HepG2 (cell line): ENCODE data around the gene DSCAM. TPM values are rescaled to one million over a fixed set of nuclear protein-coding genes. Genes with fewer than 3 reads are reported as not detected.

Source experiments
- ATAC-seq: fragments of 200-7000 bp; cut with Tn5 transposase; 3 replicates; pipeline ENCODE4 v1.9.1; 2020; ENCODE audit warnings: mild to moderate bottlenecking, moderate library complexity
- BruUV-seq: library from RNA; stranded (reverse); fragments of 400-500 nt; replicated peaks from 2 replicates; lab custom pipeline; 2021; lab: Mats Ljungman, UMichigan
- CTCF ChIA-PET: fragments of 300-600 bp; formaldehyde crosslinking; extraction: SDS; loops from one replicate; lab custom pipeline; 2021; ENCODE audit warnings: low total read pairs, inconsistent platforms, low intra/inter-chr PET ratio; lab: Yijun Ruan, JAX
- POLR2A ChIA-PET: fragments of 350-600 bp; sonication (Branson Sonifier 250); formaldehyde crosslinking; loops from one replicate; lab custom pipeline; 2020; ENCODE audit warnings: antibody characterized with exemption, inconsistent platforms; lab: Yijun Ruan, JAX
- DNase-seq: peaks from one replicate; pipeline ENCODE4 v3.0.0-alpha.2; 2015; ENCODE audit warnings: low spot score
- FAIRE-seq: peaks from 3 replicates; lab custom pipeline; 2011; peaks lifted over from hg19 to GRCh38; lab: Jason Lieb, UNC
- H2AFZ ChIP-seq: one replicate; pipeline ENCODE4 v1.6.1; 2011; ENCODE audit warnings: low read length, inconsistent platforms
- H3K27ac ChIP-seq: fragments of 300-600 bp; 3 replicates; pipeline ENCODE4 v1.8.0; 2011; ENCODE audit warnings: mixed run types, mild to moderate bottlenecking, mixed read lengths, low read length, inconsistent platforms; ENCODE audit not compliant: insufficient read depth; ENCODE audit errors: extremely low read length
- H3K27me3 ChIP-seq, 2 experiments: fragments of 200-600 bp in 1 of 2; 2 replicates in 1 of 2; 3 replicates in 1 of 2; pipeline versions ENCODE4 v1.6.0 to v1.8.0; 2011; ENCODE audit warnings: low read length in 2 of 2, mild to moderate bottlenecking in 2 of 2, moderate library complexity in 2 of 2, inconsistent platforms in 1 of 2; ENCODE audit not compliant: insufficient read depth in 2 of 2, control insufficient read depth in 1 of 2
- H3K36me3 ChIP-seq, 2 experiments: fragments of 200-600 bp in 1 of 2; replicated peaks in 1 of 2; 2 replicates in 1 of 2; 3 replicates in 1 of 2; pipeline versions ENCODE4 v1.5.1 to v1.8.0; 2011; ENCODE audit warnings: low read length in 2 of 2, inconsistent platforms in 1 of 2; ENCODE audit not compliant: insufficient read depth in 2 of 2, control insufficient read depth in 1 of 2
- H3K4me1 ChIP-seq: 2 replicates; pipeline ENCODE4 v1.5.1; 2012; ENCODE audit warnings: low read length, inconsistent platforms; ENCODE audit not compliant: insufficient read depth
- H3K4me2 ChIP-seq: 2 replicates; pipeline ENCODE4 v1.6.0; 2011; ENCODE audit warnings: low read depth, low read length, inconsistent platforms
- H3K4me3 ChIP-seq, 3 experiments: fragments of 200-600 bp in 1 of 3; sonication (generic), shearing (Covaris generic) in 1 of 3; replicated peaks in 1 of 3; 2 replicates each; pipeline ENCODE4 v1.5.1; 2011 to 2016; ENCODE audit warnings: low read length in 3 of 3, inconsistent platforms in 2 of 3, low read depth in 2 of 3, mild to moderate bottlenecking in 2 of 3, control low read depth in 1 of 3, mixed read lengths in 1 of 3; ENCODE audit not compliant: insufficient read depth in 1 of 3
- H3K79me2 ChIP-seq: one replicate; pipeline ENCODE4 v1.6.1; 2011; ENCODE audit warnings: low read length, inconsistent platforms; ENCODE audit not compliant: insufficient read depth
- H3K9ac ChIP-seq: 2 replicates; pipeline ENCODE4 v1.6.0; 2011; ENCODE audit warnings: mild to moderate bottlenecking, low read depth, low read length, inconsistent platforms; ENCODE audit not compliant: insufficient read depth
- H3K9me3 ChIP-seq: 2 replicates; pipeline ENCODE4 v1.5.1; 2012; ENCODE audit warnings: mild to moderate bottlenecking, low read length
- H4K20me1 ChIP-seq: 2 replicates; pipeline ENCODE4 v1.6.0; 2011; ENCODE audit warnings: inconsistent platforms, mild to moderate bottlenecking, low read length, moderate library complexity; ENCODE audit not compliant: insufficient read depth
- EP300 ChIP-seq, 3 experiments: sonication (generic) in 1 of 3; formaldehyde crosslinking in 1 of 3; IDR thresholded peaks; 2 replicates each; pipeline versions ENCODE4 v1.5.1 to v1.6.1; 2011 to 2020; ENCODE audit warnings: low read depth in 2 of 3, low read length in 2 of 3, borderline replicate concordance in 1 of 3, improper control_type of control experiment in 1 of 3, mild to moderate bottlenecking in 1 of 3, missing genetic modification reagents in 1 of 3, moderate library complexity in 1 of 3
- THAP9 ChIP-seq: sonication (generic); formaldehyde crosslinking; IDR thresholded peaks from 2 replicates; pipeline ENCODE4; 2020; ENCODE audit warnings: missing genetic modification reagents, mild to moderate bottlenecking, borderline replicate concordance
- ZFP91 ChIP-seq: sonication (generic); formaldehyde crosslinking; IDR thresholded peaks from 2 replicates; pipeline ENCODE4 v1.9.0; 2022; ENCODE audit warnings: missing genetic modification reagents, mild to moderate bottlenecking, borderline replicate concordance
- ZNF572 ChIP-seq: sonication (generic); formaldehyde crosslinking; IDR thresholded peaks from 2 replicates; pipeline ENCODE4 v1.5.1; 2020; ENCODE audit warnings: mild to moderate bottlenecking, missing genetic modification reagents
- WGBS: methylation state at CpG from one replicate; pipeline ENCODE4 v1.1.6; 2017; ENCODE audit warnings: low lambda C conversion rate; 5-methylcytosine and 5-hydroxymethylcytosine counted together
- in situ Hi-C: cut with HindIII; loops from 2 replicates; pipeline ENCODE4 v1.10.0; 2017; ENCODE audit warnings: low pct_unique_long_range_greater_than_20kb; ENCODE audit not compliant: extremely low pct_ligation_motif_present
- intact Hi-C: fragments of 100-400 bp; cut with micrococcal nuclease; formaldehyde crosslinking; loops from one replicate; pipeline ENCODE4 v1.10.0; 2022; ENCODE audit not compliant: unreplicated experiment
- polyA plus RNA-seq, 8 experiments: library from polyadenylated mRNA; depleted of rRNA in 3 of 8; stranded (reverse) in 7 of 8; unstranded in 1 of 8; fragments of >200 nt; fragmentation: Illumina TruSeq in 4 of 8; extraction: Trizol in 4 of 8; gene quantifications; 2 replicates each; pipeline versions ENCODE4 v1.2.1 to v1.2.3, GENCODE V29; 2011 to 2016; ENCODE audit warnings: low read depth in 4 of 8, missing spikeins in 1 of 8, mixed read lengths in 1 of 8; ENCODE audit not compliant: insufficient read depth in 1 of 8
- total RNA-seq, 5 experiments: library from RNA; depleted of rRNA; stranded (reverse); fragments of >200 nt; fragmentation: Illumina TruSeq; extraction: Trizol; gene quantifications; 2 replicates each; pipeline ENCODE4 v1.2.3, GENCODE V29; 2016; ENCODE audit warnings: low read depth in 1 of 5
- TF ChIP-seq, protein P1 (sequence below): sonication (generic); formaldehyde crosslinking; IDR thresholded peaks from 2 replicates; pipeline ENCODE4 v1.8.1; 2023; ENCODE audit warnings: mild to moderate bottlenecking, missing genetic modification reagents

Gene DSCAM
- total and polyA plus RNA-seq, 2 of the 13 experiments (the other 11 are each of a cell fraction or from before 2014, with no cell fraction given), result not detected

GRCh38 chr21:40053007-40053406 is 794.0 kb downstream of the DSCAM start:
- no peak overlapping the region for H3K27ac ChIP-seq
- CTCF ChIA-PET, result no interaction called here
- no peaks in the 10 kb centered on the region for H4K20me1 ChIP-seq
- H3K36me3 ChIP-seq, result no peaks in the 10 kb centered on the region
- intact Hi-C loops, result no loop called here
- no peak overlapping the region for H3K9ac ChIP-seq
- 67% methylated on average over 3 of the region's 11 CpGs for WGBS
- ATAC-seq (no peak), FAIRE-seq (no peak), DNase-seq (no peak)
- no peak overlapping the region for H2AFZ ChIP-seq
- H3K4me2 ChIP-seq, result no peak overlapping the region
- no peaks in the 10 kb centered on the region for H3K4me1 ChIP-seq
- peaks cover 84% of the 10 kb centered on the region for H3K9me3 ChIP-seq
- H3K4me3 ChIP-seq, result no peak overlapping the region
- no TSS peak for BruUV-seq
- TF ChIP-seq, protein P1, sequence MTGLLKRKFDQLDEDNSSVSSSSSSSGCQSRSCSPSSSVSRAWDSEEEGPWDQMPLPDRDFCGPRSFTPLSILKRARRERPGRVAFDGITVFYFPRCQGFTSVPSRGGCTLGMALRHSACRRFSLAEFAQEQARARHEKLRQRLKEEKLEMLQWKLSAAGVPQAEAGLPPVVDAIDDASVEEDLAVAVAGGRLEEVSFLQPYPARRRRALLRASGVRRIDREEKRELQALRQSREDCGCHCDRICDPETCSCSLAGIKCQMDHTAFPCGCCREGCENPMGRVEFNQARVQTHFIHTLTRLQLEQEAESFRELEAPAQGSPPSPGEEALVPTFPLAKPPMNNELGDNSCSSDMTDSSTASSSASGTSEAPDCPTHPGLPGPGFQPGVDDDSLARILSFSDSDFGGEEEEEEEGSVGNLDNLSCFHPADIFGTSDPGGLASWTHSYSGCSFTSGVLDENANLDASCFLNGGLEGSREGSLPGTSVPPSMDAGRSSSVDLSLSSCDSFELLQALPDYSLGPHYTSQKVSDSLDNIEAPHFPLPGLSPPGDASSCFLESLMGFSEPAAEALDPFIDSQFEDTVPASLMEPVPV (CRISPR knock-in tag), result no peak
- TF ChIP-seq EP300 (IDR thresholded peaks at IDR 0.05; ENCODE audit: low read depth in 2 of 2, low read length in 2 of 2), result no peak
- no peak for TF ChIP-seq EP300 (CRISPR knock-in tag; IDR thresholded peaks at IDR 0.05; ENCODE audit: borderline replicate concordance)
- no peak for TF ChIP-seq THAP9 (CRISPR knock-in tag)
- no peak for TF ChIP-seq ZFP91 (CRISPR knock-in tag)
- TF ChIP-seq ZNF572 (CRISPR knock-in tag), result no peak
- no peaks in the 10 kb centered on the region for H3K79me2 ChIP-seq
- no peaks in the 10 kb centered on the region for H3K27me3 ChIP-seq
- POLR2A ChIA-PET, result no interaction called here
- in situ Hi-C loops, result no loop called here
